ENCODE results near the gene PTGR3. TPM values are rescaled to one million over a fixed set of nuclear protein-coding genes. Genes with fewer than 3 reads are reported as not detected.

The PTGR3 gene
- total RNA-seq, 2 donors from 2014 or later: 42.9 to 54.6 TPM

GRCh38 chr18:75162467-75162866 is 46.5 kb downstream of the PTGR3 start:
- DNase-seq (no peak), ATAC-seq (no peak)
- intact Hi-C loops (cut with DNase I, micrococcal nuclease): no loop called here

- intact Hi-C loops (cut with DNase I, micrococcal nuclease): no loop called here
- ATAC-seq (peak; percentile 98), DNase-seq (peak; percentile 57 to 65)
Observed at GRCh38 chr18:75161256-75162028, 47.5 kb downstream of the PTGR3 start.

- DNase-seq (no peak), ATAC-seq (no peak)
- intact Hi-C loops (cut with DNase I, micrococcal nuclease): no loop called here
Observed at GRCh38 chr18:75160364-75160763, 48.6 kb downstream of the PTGR3 start.

GRCh38 chr18:75159646-75160356 is 49.1 kb downstream of the PTGR3 start:
- DNase-seq (no peak), ATAC-seq (no peak)
- intact Hi-C loops (cut with DNase I, micrococcal nuclease): no loop called here

GRCh38 chr18:75159238-75159518 is 49.8 kb downstream of the PTGR3 start:
- intact Hi-C loops (cut with DNase I, micrococcal nuclease): no loop called here
- DNase-seq (no peak), ATAC-seq (no peak)

Other genes with a start within 250 kb of the PTGR3 start
- 10 to 100 TPM; 24.8 to 34.1 TPM for gene TSHZ1, start 1.7 kb upstream of the PTGR3 start, total RNA-seq
- not detected for gene SMIM21, start 218.6 kb upstream of the PTGR3 start, total RNA-seq